Cardiac fibroblast (primary cell): Measurements from ENCODE around the gene UVSSA.

Experiments used
- DNase-seq, 2 donors: peaks; one replicate each; pipeline versions ENCODE4 v3.0.0 to v3.0.0-alpha.2; 2010; ENCODE audit warnings: low read depth in 2 of 2
- H3K4me3 ChIP-seq, 2 donors: replicated peaks in 1 of 2; 1 replicate in 1 of 2; 2 replicates in 1 of 2; pipeline ENCODE4 v1.5.1; 2011; ENCODE audit warnings: low read depth in 2 of 2, low read length in 2 of 2, mild to moderate bottlenecking in 2 of 2, moderate library complexity in 1 of 2
- CTCF ChIP-seq: IDR thresholded peaks from one replicate; pipeline ENCODE4 v1.5.1; 2011; ENCODE audit warnings: low read depth, mild to moderate bottlenecking, low read length, inconsistent platforms

The UVSSA gene

GRCh38 chr4:1328267-1329155 is 18.5 kb upstream of the UVSSA start:
- no peak for DNase-seq
- H3K4me3 ChIP-seq, result no peak overlapping the region
- no peak for TF ChIP-seq CTCF

GRCh38 chr4:1329408-1330371 is 17.3 kb upstream of the UVSSA start:
- TF ChIP-seq CTCF, result no peak
- H3K4me3 ChIP-seq, result no peak overlapping the region
- DNase-seq, result peak in 1 of 2 donors; percentile 19

- H3K4me3 ChIP-seq, result no peak overlapping the region
- DNase-seq, result no peak
- no peak for TF ChIP-seq CTCF
Observed at GRCh38 chr4:1330761-1331590, 16.0 kb upstream of the UVSSA start.

GRCh38 chr4:1331591-1332353 is 15.2 kb upstream of the UVSSA start:
- no peak overlapping the region for H3K4me3 ChIP-seq
- TF ChIP-seq CTCF, result no peak
- DNase-seq, result no peak

GRCh38 chr4:1332686-1333085 is 14.3 kb upstream of the UVSSA start:
- H3K4me3 ChIP-seq, result no peak overlapping the region
- TF ChIP-seq CTCF, result no peak
- DNase-seq, result no peak
